ENCODE measurements around the gene ALDH8A1.

Gene ALDH8A1

GRCh38 chr6:134951494-134952263 is 1.8 kb upstream of the ALDH8A1 start:
- DNase-seq (ENCODE audit: low spot score): no peak

- DNase-seq (ENCODE audit: low spot score): no peak
Measured at GRCh38 chr6:134950482-134950881, 581 bp upstream of the ALDH8A1 start.

DNA sequence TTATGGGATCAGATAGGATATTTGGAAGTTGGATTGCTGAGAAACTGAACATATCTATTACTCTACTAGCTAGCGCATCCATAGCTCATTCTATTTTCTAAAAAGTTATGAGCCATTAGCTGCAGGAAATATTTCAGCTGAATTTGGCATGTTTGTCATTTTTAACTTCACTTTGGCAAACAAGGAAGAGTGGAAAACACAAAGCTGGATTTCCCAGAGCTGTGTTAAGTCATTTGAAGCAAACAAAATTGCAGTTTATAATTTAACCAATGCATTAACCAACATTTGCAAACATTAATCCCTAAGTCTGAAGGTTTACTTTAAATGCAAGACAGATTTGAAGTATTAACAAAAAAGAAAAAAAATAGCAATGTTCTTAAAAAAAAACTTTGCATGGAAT is 1.2 kb downstream of the ALDH8A1 start:
- DNase-seq (ENCODE audit: low spot score): no peak

DNA sequence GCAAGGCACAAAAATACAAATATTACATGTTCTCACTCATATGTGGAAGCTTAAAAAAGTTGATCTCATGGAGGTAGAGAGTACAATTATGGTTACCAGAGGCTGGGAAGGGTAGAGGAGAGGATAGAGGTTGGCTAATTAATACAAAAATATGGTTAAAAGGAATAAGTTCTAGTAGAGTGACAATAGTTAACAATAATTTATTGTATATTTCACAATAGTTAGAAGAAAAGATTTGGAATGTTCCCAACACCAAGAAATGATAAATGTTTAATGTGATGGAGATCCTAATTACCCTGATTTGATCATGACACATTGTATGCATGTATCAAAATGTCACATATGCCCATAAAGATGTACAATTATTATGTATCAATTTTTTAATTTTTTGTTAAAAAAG is 1.8 kb downstream of the ALDH8A1 start:
- no peak for DNase-seq (ENCODE audit: low spot score)

- no peak for DNase-seq (ENCODE audit: low spot score)
Measured at GRCh38 chr6:134945045-134945444, 4.9 kb downstream of the ALDH8A1 start.

- no peak for DNase-seq (ENCODE audit: low spot score)
Measured at GRCh38 chr6:134943522-134944111, 6.3 kb downstream of the ALDH8A1 start.

GRCh38 chr6:134938896-134939295 is 11.0 kb downstream of the ALDH8A1 start:
- DNase-seq (ENCODE audit: low spot score): no peak

DNA sequence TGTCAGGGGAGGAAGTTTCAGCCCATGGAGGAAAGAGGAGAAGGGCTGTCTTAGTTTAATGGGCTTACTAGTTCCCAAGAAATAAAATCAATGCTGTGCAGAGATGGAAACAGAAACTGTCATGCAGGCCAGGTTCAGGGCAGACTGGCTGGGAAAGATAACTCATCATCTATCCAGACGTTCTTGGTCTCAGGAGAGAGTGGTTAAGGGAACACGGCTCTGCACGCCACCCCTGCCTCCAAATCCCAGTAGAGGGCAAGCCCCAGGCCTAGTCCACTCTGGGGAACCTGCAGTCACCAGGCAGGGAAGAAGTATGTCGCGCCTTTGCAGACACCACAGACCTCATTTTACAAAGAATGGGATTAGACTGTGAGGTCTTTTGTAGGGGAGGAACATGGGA is 12.5 kb downstream of the ALDH8A1 start:
- no peak for DNase-seq (ENCODE audit: low spot score)

DNA sequence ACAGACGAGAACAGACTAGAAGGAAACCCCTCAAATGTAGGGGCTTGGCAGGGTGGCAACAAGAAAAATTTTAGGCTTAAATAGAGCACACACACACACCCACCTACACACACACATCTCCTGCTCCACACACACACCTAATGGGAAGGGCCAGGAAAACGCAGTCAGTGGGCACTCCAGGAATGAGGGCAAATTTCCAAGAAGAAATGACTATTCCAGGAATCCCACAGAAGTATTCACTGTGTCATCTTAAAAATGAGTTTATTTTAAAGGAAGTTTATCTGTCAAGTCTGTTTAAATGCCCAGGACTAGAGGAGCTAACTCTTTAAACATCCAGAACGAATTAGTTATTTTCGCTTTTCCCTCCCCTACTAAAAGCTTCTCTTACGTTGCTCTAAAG is 13.0 kb downstream of the ALDH8A1 start:
- no peak for DNase-seq (ENCODE audit: low spot score)

GRCh38 chr6:134936476-134936875 is 13.4 kb downstream of the ALDH8A1 start:
- DNase-seq (ENCODE audit: low spot score): no peak

DNA sequence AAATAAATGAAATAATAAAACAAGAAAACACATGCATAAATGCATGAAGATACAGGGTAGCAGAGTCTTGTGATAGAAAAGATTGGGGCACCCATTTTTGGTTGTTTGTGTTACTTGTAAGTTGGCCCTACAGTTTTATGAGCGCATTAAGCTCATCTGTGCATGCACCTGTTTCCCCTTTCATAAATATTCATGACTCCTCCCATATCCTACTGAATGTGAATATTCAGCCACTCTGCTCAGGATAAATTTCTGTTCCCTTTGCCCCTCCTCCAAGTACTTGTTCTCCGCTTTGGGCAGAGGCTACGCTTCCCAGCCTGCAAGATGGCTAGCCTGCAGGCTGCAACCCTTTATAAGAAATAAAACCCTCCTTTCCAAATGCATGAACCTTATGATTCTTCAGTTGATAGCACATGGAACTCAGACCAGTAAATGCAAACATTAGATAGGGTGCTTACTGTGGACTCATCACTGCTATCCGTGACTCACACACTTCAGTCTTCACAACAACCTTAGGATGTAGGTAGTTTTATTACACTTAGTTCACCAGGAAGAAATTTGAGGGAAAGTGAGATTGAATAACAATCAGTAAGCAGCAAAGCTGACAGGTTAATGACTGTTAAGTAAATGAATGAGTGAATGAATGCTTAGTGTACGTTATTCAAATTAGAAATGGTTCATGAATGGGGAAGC is 15.0 kb downstream of the ALDH8A1 start:
- DNase-seq (ENCODE audit: low spot score): no peak

DNA sequence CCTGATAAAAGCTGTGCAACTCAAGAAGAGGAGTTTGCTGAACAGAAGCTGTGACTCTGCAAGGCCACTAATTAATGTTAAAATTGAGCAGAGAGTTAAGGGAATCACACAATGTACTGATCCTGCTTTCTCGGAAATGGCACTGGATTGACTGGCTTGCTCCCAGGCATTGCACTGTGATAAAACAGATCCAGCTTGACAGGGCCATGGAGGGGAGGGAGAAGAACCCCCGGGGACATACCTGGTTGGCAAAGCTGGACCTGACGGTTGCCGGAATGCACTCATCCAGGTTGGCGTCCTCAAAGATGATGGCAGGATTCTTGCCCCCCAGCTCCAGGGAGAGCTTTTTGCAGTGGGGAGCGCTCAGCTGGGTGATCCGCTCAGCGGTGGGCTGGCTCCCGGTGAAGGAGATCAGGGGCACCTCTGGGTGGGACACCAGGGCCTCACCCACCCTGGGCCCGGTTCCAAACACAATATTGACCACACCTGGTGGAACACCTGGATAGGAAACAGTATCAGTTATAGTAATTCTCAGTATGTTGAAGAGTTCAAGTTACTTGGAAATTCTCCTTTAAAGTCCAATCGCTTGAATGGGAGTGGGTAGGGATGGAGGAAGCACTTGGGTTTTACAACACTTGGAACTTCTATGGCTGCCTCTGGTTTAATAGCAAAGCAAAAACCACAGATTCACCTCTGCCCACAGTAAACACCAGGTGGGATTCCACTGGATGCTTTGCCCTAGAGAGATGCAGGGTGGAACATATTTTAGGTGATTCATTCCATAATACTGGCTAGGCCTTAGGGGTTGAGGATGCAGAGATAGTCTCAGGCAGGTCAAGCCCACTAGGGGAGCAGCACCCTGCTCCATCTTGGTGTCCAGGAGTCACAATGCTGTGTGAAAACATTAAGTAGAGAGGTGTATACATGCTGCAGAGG is 17.1 kb downstream of the ALDH8A1 start:
- no peak for DNase-seq (ENCODE audit: low spot score)

DNA sequence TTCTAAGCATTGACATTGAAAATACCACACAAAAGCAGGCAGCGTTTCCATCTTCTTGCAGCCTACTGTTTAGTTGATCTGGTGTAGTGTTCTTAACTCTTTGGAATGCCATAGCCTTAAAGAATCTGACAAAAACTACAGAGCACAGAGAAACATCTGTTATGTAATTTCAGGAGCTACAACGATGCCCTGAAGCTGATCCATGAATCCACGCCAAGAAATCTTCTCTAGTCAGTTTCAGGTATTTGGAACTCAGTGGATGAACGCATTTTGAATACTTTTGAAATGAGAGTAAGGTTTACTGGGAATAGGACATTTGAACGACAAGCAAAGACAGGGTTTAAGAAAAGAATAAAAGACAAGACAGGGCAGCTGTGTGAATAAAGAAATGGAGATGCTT is 17.8 kb downstream of the ALDH8A1 start:
- DNase-seq (ENCODE audit: low spot score): no peak

DNA sequence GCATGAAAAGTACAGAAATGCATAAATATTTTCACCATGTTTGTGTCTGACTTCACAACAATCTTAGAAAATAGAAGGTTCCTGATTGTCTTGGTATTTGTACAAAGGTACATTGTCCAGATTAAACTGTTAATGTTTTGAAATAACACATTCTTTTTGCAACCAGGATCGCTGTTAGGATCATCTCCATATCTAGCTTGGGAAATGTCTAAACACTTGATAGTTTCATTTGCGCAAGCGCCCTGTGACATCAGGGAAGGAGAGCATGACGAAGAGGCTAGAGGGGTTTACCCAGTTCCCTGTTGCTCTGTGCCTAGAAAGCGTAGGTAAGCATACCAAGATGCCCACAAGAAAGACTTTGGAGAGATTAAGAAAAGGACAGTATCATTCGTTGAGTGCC is 19.4 kb downstream of the ALDH8A1 start:
- DNase-seq (ENCODE audit: low spot score): no peak

DNA sequence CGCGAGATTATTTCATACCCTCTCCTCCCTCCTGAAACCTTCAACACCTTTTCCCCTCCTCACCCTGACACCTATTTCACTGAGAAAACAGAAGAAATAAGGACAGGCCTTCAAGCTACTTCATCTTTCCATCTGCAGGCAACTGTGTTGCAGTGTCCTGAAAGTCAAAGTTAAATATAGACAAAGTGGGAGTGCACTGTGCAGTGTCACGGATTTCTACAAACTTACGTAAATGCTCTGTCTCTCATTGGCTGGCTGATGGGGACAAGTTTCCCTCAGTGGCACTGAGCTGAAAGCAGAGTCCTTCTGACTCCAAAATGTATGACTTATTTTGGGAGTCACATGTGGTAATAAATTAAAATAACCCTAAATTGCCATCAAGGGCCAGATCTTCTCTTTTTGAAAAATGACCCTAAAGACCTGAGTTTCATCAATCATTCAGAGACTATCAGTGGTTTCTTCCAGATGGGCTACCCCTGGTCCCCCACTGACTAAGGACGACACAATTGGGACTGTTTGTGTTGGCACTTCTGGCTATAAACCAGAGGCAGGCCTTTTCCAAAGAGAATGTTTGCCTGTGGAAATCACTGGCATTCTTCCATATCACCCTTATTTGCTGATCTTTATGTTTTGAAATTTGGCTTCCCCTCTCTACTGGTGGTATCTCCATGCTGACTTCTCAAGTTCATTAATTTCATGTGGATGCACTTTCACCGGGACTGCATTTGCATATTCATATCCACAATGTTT is 21.6 kb downstream of the ALDH8A1 start:
- no peak for DNase-seq (ENCODE audit: low spot score)

DNA sequence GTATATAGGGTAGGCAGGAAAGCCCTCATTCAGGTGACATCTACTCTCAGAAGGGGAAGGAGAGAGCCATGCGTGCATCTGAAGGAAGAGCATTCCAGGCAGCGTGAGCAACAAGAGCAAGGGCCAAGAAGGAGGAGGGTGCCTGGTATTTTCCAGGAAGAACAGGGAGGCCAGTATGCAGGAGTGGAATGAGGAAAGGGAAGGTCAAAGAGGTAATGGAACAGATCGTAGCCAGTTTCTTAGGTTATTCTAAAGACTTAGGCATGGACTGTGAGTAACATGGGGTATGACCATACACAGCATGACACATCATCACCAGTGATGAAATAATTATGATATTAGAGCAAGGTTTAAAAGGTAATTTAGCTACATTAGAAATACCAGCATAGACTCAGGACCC is 24.1 kb downstream of the ALDH8A1 start:
- no peak for DNase-seq (ENCODE audit: low spot score)

DNA sequence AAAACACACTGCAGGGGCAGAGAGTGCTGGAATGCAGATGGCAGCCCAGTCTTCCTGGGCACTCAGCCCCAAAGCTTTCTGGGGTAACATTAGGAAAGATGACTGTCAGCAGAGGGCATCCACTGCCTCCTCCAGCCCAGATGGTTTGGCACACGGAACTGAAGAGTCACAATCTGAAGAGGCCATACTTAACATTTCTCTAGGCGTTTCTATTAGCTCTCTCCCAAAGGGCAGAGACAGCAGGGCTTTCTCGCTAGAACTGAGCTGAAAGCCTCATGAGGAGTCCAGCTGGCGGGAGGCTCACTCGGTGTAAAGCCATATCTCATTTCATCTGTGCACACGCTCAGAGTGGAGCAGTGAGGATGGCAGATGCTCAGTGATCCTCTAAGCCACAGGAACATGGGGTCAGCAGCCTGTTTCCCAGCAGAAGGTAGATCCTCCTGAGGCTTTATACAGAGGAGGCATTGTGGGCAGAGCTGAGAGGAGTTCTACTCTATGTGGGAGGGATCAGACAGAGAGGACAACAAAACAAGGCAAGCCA is 28.1 kb downstream of the ALDH8A1 start:
- DNase-seq (ENCODE audit: low spot score): no peak

DNA sequence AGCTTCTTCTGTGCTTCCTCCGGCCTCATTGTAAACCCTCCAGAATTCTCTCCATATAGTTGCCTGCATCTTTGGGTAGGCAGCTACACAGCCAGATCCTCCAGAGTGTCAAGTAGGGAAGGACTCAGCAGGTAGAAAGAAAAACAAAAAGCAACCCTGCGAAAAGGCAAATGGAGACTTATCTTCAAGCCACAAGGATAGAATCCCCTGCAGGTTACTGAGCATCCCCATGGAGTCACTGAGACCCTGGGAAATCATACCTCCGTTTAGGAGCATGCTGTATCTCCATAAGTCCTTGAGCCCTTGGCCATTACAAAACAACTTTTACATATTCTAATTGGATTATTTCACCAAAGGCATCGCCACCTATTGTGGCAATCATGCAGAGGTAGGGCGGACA is 28.6 kb downstream of the ALDH8A1 start:
- no peak for DNase-seq (ENCODE audit: low spot score)

- DNase-seq (ENCODE audit: low spot score): no peak
Measured at GRCh38 chr6:134920422-134920821, 29.5 kb downstream of the ALDH8A1 start.

GRCh38 chr6:134918418-134918961 is 31.4 kb downstream of the ALDH8A1 start:
- DNase-seq (ENCODE audit: low spot score): no peak

GRCh38 chr6:134911547-134911946 is 38.4 kb downstream of the ALDH8A1 start:
- DNase-seq (ENCODE audit: low spot score): no peak
